Measurements from ENCODE around the gene TRIM22.
"Not testable (repeated sequence)": the region's sequence is repeated elsewhere in the genome, so short reads cannot be mapped to it uniquely, and the experiment has no call there.

TRIM22 gene

DNA sequence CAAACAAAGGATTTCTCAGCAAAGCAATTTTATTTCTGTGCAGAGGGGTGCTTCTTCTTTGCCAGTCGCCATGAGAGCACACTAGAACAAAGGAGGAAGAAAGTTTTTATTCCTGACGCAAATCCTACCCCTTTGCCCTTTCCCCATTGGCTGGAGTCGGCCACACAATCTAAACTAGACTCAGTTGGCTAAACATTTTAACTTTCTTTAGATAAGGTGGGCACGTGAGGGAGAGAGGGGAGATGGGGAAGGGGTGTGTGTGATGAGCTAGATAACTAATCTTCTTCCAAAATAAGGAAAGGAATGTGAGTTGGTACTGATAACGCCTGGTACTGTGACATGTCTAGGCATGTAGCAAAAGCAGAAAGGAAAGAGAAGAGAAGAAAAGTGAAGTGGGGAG, 626 bp downstream of the TRIM22 start:
- in situ Hi-C loops (cut with MboI; ENCODE audit: low sequenced_read_pairs, unreplicated experiment): no loop called here
- no peak for DNase-seq (ENCODE audit: low spot score)
- TF ChIP-seq, protein P1, sequence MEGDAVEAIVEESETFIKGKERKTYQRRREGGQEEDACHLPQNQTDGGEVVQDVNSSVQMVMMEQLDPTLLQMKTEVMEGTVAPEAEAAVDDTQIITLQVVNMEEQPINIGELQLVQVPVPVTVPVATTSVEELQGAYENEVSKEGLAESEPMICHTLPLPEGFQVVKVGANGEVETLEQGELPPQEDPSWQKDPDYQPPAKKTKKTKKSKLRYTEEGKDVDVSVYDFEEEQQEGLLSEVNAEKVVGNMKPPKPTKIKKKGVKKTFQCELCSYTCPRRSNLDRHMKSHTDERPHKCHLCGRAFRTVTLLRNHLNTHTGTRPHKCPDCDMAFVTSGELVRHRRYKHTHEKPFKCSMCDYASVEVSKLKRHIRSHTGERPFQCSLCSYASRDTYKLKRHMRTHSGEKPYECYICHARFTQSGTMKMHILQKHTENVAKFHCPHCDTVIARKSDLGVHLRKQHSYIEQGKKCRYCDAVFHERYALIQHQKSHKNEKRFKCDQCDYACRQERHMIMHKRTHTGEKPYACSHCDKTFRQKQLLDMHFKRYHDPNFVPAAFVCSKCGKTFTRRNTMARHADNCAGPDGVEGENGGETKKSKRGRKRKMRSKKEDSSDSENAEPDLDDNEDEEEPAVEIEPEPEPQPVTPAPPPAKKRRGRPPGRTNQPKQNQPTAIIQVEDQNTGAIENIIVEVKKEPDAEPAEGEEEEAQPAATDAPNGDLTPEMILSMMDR (IDR thresholded peaks at IDR 0.05; ENCODE audit: borderline replicate concordance, control extremely low read depth, extremely low read depth, insufficient read depth, missing control alignments): no peak

DNA sequence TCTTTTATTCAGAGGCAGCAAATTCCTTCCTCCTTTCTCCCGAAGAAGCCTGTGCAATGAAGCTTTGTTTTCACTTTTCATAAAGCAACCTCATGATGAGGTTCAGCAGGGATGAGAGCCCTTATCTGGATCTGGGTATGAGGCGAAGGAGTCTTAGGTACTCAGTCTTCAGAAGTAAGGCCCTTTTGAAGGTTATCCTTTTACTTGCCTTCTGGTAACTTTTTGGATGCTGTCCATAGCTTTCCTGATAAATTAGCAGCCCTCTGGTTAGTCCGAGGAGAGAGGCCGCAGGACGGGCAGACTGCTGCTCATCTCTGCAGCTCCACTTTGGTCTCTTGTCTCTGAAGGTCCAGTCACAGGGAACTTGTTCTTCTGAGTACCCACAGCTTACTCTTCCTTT, 1.1 kb downstream of the TRIM22 start:
- DNase-seq (ENCODE audit: low spot score): no peak
- in situ Hi-C loops (cut with MboI; ENCODE audit: low sequenced_read_pairs, unreplicated experiment): no loop called here
- TF ChIP-seq, protein P1 (IDR thresholded peaks at IDR 0.05; ENCODE audit: borderline replicate concordance, control extremely low read depth, extremely low read depth, insufficient read depth, missing control alignments): no peak

- in situ Hi-C loops (cut with MboI; ENCODE audit: low sequenced_read_pairs, unreplicated experiment); DNase-seq (ENCODE audit: low spot score): not testable (repeated sequence)
These were observed 1.8 kb downstream of the TRIM22 start for GRCh38 chr11:5691238-5691963.

- in situ Hi-C loops (cut with MboI; ENCODE audit: low sequenced_read_pairs, unreplicated experiment): no loop called here
- TF ChIP-seq, protein P1 (IDR thresholded peaks at IDR 0.05; ENCODE audit: borderline replicate concordance, control extremely low read depth, extremely low read depth, insufficient read depth, missing control alignments): no peak
- no peak for DNase-seq (ENCODE audit: low spot score)
These were observed 2.4 kb downstream of the TRIM22 start for GRCh38 chr11:5691964-5692361.

DNA sequence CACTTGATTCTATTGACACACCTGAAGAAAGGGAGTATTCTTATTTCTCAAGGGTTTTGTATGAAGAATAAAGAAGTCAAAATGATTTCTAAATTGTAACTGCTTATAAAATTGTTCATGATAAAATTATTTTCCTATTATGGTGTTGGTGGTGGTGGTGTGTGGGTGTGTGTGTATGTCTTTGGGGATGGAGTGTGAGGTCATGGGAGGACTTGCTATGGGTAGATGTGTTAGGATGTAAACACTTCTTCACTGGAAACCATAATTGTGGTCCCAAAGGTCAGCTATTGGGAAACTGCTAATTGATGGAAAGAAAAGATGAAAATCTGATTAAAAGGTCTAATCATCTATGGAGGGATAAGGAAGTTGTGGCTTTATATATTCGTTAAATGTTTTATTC, 5.1 kb downstream of the TRIM22 start:
- in situ Hi-C loops (cut with MboI; ENCODE audit: low sequenced_read_pairs, unreplicated experiment): no loop called here

GRCh38 chr11:5695580-5695979, 6.0 kb downstream of the TRIM22 start:
- TF ChIP-seq, protein P1 (IDR thresholded peaks at IDR 0.05; ENCODE audit: borderline replicate concordance, control extremely low read depth, extremely low read depth, insufficient read depth, missing control alignments): no peak
- in situ Hi-C loops (cut with MboI; ENCODE audit: low sequenced_read_pairs, unreplicated experiment): no loop called here
- DNase-seq (ENCODE audit: low spot score): no peak

More for the DNA sequence above, 5.1 kb downstream of the TRIM22 start:
- TF ChIP-seq, protein P1 (IDR thresholded peaks at IDR 0.05; ENCODE audit: borderline replicate concordance, control extremely low read depth, extremely low read depth, insufficient read depth, missing control alignments): no peak
- DNase-seq (ENCODE audit: low spot score): no peak

- DNase-seq (ENCODE audit: low spot score): no peak
- in situ Hi-C loops (cut with MboI; ENCODE audit: low sequenced_read_pairs, unreplicated experiment): no loop called here
- TF ChIP-seq, protein P1 (IDR thresholded peaks at IDR 0.05; ENCODE audit: borderline replicate concordance, control extremely low read depth, extremely low read depth, insufficient read depth, missing control alignments): no peak
These were observed 6.6 kb downstream of the TRIM22 start for GRCh38 chr11:5696210-5696609.
